ENCODE measurements around the gene LINGO1. TPM values are rescaled to one million over a fixed set of nuclear protein-coding genes. Genes with fewer than 3 reads are reported as not detected.

The LINGO1 gene
- total and polyA plus RNA-seq, 2 donors (not counting 3 experiments of a cell fraction or from before 2014, with no cell fraction given), result 0.15 to 0.33 TPM

DNA sequence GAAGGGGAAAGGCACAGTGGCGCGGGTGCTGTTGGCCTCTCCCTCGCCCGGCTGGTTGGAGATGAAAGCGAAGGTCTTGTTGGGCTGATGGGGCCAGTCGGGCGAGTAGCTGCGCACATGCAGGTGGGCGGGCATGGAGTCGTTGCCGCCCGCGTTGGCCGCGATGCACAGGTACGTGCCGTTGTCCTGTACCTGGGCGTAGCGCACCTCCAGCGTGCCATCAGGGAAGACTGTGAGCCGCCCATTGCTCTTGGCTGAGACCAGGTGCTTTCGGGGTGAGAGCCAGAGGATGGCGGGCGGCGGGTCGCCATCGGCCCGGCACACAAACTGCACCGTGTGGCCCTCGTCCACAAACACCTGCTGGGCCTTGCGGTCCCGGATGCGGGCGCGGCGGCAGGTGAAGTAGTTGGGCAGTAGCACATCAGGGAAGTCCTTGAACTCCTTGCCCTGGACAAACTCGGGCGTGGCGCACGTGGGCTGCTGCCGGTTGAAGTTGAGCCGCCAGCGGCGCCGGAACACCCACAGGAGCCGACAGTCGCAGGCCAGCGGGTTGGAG, 18.4 kb downstream of the LINGO1 start:
- no peaks in the 10 kb centered on the region for H3K4me1 ChIP-seq (ENCODE audit: control insufficient read depth, extremely low read depth, insufficient read depth, low read length)
- no peaks in the 10 kb centered on the region for H3K27me3 ChIP-seq (ENCODE audit: control insufficient read depth in 2 of 2, insufficient read depth in 2 of 2, low read length in 2 of 2)
- no TSS peak for BruUV-seq (replicated peaks)
- ChIA-PET POLR2A (no interaction called here), CTCF (no interaction called here)
- no peak overlapping the region for H3K4me3 ChIP-seq (replicated peaks in 1 of 3; ENCODE audit: insufficient read depth in 1 of 3, low read depth in 1 of 3, low read length in 3 of 3)
- H3K27ac ChIP-seq (ENCODE audit: insufficient read depth, low read depth, low read length), result no peak overlapping the region
- intact Hi-C loops (cut with micrococcal nuclease), result no loop called here
- FAIRE-seq, result no peak
- H3K4me2 ChIP-seq (ENCODE audit: insufficient read depth, low read length), result no peak overlapping the region
- H3K9me1 ChIP-seq (replicated peaks; ENCODE audit: control insufficient read depth, extremely low read depth, insufficient read depth, low read length), result no peaks in the 10 kb centered on the region
- H3K9ac ChIP-seq (replicated peaks; ENCODE audit: extremely low read depth, insufficient read depth, low read length), result no peak overlapping the region
- H4K20me1 ChIP-seq (replicated peaks; ENCODE audit: control insufficient read depth, extremely low read depth, insufficient read depth, low read length), result no peaks in the 10 kb centered on the region
- no peak for TF ChIP-seq JUN (IDR thresholded peaks at IDR 0.05; ENCODE audit: borderline replicate concordance, insufficient read depth, insufficient read length, low read depth)
- TF ChIP-seq, protein P1, sequence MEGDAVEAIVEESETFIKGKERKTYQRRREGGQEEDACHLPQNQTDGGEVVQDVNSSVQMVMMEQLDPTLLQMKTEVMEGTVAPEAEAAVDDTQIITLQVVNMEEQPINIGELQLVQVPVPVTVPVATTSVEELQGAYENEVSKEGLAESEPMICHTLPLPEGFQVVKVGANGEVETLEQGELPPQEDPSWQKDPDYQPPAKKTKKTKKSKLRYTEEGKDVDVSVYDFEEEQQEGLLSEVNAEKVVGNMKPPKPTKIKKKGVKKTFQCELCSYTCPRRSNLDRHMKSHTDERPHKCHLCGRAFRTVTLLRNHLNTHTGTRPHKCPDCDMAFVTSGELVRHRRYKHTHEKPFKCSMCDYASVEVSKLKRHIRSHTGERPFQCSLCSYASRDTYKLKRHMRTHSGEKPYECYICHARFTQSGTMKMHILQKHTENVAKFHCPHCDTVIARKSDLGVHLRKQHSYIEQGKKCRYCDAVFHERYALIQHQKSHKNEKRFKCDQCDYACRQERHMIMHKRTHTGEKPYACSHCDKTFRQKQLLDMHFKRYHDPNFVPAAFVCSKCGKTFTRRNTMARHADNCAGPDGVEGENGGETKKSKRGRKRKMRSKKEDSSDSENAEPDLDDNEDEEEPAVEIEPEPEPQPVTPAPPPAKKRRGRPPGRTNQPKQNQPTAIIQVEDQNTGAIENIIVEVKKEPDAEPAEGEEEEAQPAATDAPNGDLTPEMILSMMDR (IDR thresholded peaks at IDR 0.05; ENCODE audit: extremely low read depth in 1 of 2, insufficient read depth in 1 of 2, low read depth in 1 of 2, low read length in 2 of 2), result no peak
- no peak for TF ChIP-seq MAX (IDR thresholded peaks at IDR 0.05; ENCODE audit: insufficient read depth, insufficient read length)
- no peak for TF ChIP-seq POLR2A (IDR thresholded peaks at IDR 0.05; ENCODE audit: low read depth, low read length)
- TF ChIP-seq GATA2 (IDR thresholded peaks at IDR 0.05; ENCODE audit: insufficient read depth, insufficient read length, low read depth, low read length), result no peak
- TF ChIP-seq FOS (IDR thresholded peaks at IDR 0.05; ENCODE audit: borderline replicate concordance, insufficient read depth, low read length), result no peak
- no peak for TF ChIP-seq POLR2AphosphoS5 (IDR thresholded peaks at IDR 0.05; ENCODE audit: insufficient read depth, low read depth, low read length)
- TF ChIP-seq MYC (IDR thresholded peaks at IDR 0.05; ENCODE audit: low read depth, low read length), result no peak
- TF ChIP-seq EZH2 (IDR thresholded peaks at IDR 0.05; ENCODE audit: borderline replicate concordance, low read depth, low read length, severe bottlenecking), result no peak
- dilution Hi-C loops (cut with MboI; ENCODE audit: extremely low pct_ligation_motif_present, low sequenced_read_pairs), result no loop called here
- no peak for DNase-seq (ENCODE audit: low read depth, low spot score)
- H3K36me3 ChIP-seq (ENCODE audit: control insufficient read depth in 2 of 2, extremely low read depth in 1 of 2, insufficient read depth in 2 of 2, low read length in 2 of 2), result no peaks in the 10 kb centered on the region
- H2AFZ ChIP-seq (ENCODE audit: low read depth, low read length), result no peak overlapping the region
- H3K9me3 ChIP-seq (replicated peaks; ENCODE audit: control insufficient read depth, insufficient read depth, low read length), result no peaks in the 10 kb centered on the region
- H3K79me2 ChIP-seq (ENCODE audit: control insufficient read depth, insufficient read depth, low read length), result no peaks in the 10 kb centered on the region

Data from endothelial cell of umbilical vein (primary cell).